ENCODE data around the gene KSR1. TPM values are rescaled to one million over a fixed set of nuclear protein-coding genes. Genes with fewer than 3 reads are reported as not detected.

KSR1 gene
- total RNA-seq, 1 donor from 2014 or later, result 9.5 TPM

DNA sequence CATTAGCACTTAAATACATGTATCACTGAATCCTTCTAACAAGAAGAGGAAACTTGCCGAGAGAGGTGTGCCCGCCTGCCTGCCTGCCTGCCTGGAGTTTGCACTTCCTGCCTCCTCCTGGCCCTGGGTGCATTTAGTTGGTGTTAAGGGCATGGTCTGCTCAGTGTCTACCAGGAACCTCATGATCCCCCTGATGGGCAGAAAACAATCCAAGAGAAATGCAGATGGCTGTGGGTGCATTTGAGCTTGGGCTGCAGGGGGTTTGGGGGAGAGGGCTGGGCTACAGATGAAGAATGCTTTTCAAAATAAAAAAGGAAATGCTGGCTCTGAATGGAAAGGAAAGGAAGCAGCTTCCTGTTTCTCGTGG, 10.1 kb downstream of the KSR1 start:
- no peak for TF ChIP-seq CTCF (IDR thresholded peaks at IDR 0.05; ENCODE audit: borderline replicate concordance)
- Histone ChIP-seq H3K27ac (replicated peaks) (peak overlapping the region; percentile 58), H3K36me3 (no peaks in the 10 kb centered on the region), H3K9me3 (replicated peaks) (no peaks in the 10 kb centered on the region), H3K4me3 (no peak overlapping the region), H3K4me1 (peaks cover 38% of the 10 kb centered on the region), H3K27me3 (ENCODE audit: low read depth) (no peaks in the 10 kb centered on the region)
- intact Hi-C loops (cut with micrococcal nuclease), result no loop called here
- no peak for DNase-seq

- TF ChIP-seq CTCF (IDR thresholded peaks at IDR 0.05; ENCODE audit: borderline replicate concordance), result no peak
- Histone ChIP-seq H3K36me3 (no peaks in the 10 kb centered on the region), H3K27me3 (ENCODE audit: low read depth) (no peaks in the 10 kb centered on the region), H3K27ac (replicated peaks) (peak overlapping the region; percentile 58), H3K9me3 (replicated peaks) (no peaks in the 10 kb centered on the region), H3K4me1 (peaks cover 38% of the 10 kb centered on the region), H3K4me3 (no peak overlapping the region)
- intact Hi-C loops (cut with micrococcal nuclease), result no loop called here
- no peak for DNase-seq
These were observed 10.6 kb downstream of the KSR1 start for GRCh38 chr17:27466743-27467375.

- H3K4me1 ChIP-seq, result peaks cover 58% of the 10 kb centered on the region
- H3K27me3 ChIP-seq (ENCODE audit: low read depth), result no peaks in the 10 kb centered on the region
- intact Hi-C loops (cut with micrococcal nuclease), result no loop called here
These were observed 13.0 kb downstream of the KSR1 start for GRCh38 chr17:27469256-27469655.

DNA sequence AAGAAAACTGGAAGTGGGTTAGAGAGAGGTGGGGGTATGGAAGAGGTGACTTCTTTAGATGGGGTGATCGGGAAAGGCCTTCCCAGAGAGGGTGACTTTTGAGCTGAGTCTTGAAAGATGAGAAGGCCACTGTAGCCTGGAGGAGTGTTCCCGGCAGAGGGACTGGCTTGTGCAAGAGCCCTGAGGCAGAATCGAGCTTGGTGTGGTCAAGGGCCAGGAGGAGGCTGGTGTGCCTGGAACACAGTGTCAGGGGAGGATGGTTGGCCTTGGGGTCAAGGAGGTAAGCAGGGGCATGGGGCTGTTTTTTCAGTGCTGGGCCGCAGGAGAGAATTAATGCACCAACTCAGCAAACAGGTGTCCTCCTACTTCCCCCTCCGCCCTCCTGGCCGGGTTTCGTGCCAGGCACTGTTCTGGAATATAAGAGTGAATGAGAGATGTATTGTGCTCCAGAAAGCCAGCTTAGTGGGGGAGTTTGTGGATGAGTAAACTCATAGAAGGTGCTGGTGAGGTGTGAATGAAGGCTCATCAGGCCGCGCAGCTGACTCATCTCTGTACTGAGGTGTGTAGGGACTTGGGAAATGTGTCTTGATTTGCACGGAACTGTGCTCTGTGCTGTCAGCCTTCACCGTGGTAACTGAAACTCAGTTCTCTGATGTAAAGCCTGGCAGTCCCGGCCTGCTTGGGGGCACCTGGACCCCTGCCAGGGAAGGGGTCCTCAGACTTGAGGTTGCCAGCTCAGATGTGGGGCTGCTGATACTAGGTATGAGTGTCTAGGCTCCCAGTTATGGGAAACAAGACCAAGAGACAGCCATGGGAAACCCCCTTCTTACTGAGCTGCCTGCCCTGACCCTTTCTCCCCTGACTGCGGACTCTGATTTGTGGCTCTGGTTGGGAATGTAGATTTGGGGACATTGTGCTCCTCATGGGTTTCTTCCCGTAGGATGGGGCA, 15.3 kb downstream of the KSR1 start:
- intact Hi-C loops (cut with micrococcal nuclease), result no loop called here
- H3K9me3 ChIP-seq (replicated peaks), result no peaks in the 10 kb centered on the region
- peaks cover 64% of the 10 kb centered on the region for H3K4me1 ChIP-seq
- no peak overlapping the region for H3K27ac ChIP-seq (replicated peaks)
- no peaks in the 10 kb centered on the region for H3K36me3 ChIP-seq
- TF ChIP-seq CTCF (IDR thresholded peaks at IDR 0.05; ENCODE audit: borderline replicate concordance), result no peak
- no peak for DNase-seq
- H3K4me3 ChIP-seq, result no peak overlapping the region
- H3K27me3 ChIP-seq (ENCODE audit: low read depth), result no peaks in the 10 kb centered on the region

More at GRCh38 chr17:27469256-27469655, 13.0 kb downstream of the KSR1 start:
- H3K27ac ChIP-seq (replicated peaks), result no peak overlapping the region
- H3K4me3 ChIP-seq, result no peak overlapping the region
- no peak for DNase-seq
- no peaks in the 10 kb centered on the region for H3K36me3 ChIP-seq
- TF ChIP-seq CTCF (IDR thresholded peaks at IDR 0.05; ENCODE audit: borderline replicate concordance), result no peak
- H3K9me3 ChIP-seq (replicated peaks), result no peaks in the 10 kb centered on the region

DNA sequence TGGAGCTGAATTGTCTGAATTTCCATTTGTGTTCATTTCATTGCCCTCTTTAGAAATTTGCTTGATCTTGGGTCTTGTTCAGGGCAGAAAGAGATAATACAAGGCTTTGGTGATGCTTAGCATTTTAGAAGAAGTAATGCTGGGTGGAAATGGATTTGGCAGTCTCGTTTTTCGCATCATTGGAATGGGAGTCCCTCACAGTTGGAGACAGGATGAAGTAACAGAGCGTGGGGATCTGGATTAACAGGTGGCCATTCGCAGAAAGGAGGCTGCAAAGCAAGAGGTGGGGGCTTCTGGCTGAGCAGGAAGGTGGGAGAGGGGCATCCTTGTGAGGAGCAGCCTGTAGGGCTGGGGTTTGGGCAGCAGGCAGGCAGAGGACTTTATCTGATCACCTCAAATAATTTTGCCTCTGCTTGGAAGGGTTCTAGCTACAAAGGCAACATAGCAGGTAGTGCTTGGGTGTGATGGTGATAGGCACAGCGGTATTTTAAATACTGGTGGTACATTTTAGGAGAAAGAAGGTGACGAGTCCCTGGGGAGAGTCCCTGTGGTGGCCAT, 17.0 kb downstream of the KSR1 start:
- TF ChIP-seq CTCF (IDR thresholded peaks at IDR 0.05; ENCODE audit: borderline replicate concordance), result no peak
- Histone ChIP-seq H3K4me3 (no peak overlapping the region), H3K27ac (replicated peaks) (peak overlapping the region; percentile 29), H3K9me3 (replicated peaks) (no peaks in the 10 kb centered on the region), H3K4me1 (peaks cover 63% of the 10 kb centered on the region), H3K36me3 (no peaks in the 10 kb centered on the region), H3K27me3 (ENCODE audit: low read depth) (no peaks in the 10 kb centered on the region)
- intact Hi-C loops (cut with micrococcal nuclease), result no loop called here
- DNase-seq, result no peak
